GM12891 (cell line): ENCODE measurements around the gene FSHR.

Experiments
- POLR2A ChIP-seq: IDR thresholded peaks from 2 replicates; pipeline ENCODE4 v1.6.1; 2011; ENCODE audit warnings: low read depth, low read length, control low read depth
- SPI1 ChIP-seq: IDR thresholded peaks from 2 replicates; pipeline ENCODE4 v1.6.1; 2011; ENCODE audit warnings: low read depth, low read length, control low read depth
- TAF1 ChIP-seq: IDR thresholded peaks from 2 replicates; pipeline ENCODE4 v1.6.1; 2011; ENCODE audit warnings: low read depth, low read length, control low read depth

DNA sequence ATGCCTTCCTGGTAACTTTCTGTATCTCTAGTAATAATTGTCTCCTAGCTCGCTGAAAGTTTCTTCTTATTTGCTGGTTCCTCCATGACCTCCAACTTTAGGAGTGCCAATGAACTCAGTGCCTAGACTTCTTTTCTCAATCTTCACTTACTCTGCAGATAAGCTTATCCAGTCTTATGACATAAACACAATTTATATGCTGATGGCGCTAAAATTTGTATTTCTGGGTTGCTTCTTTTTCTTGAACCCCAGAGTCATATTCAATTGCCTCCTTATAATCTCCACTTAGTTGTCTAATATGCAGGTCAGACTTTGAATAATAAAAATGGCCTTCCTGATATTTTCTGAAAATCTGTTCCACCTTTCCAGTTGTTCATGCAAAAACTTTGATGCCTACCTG lies 182.5 kb downstream of the FSHR start:
- no peak for TF ChIP-seq SPI1
- no peak for TF ChIP-seq TAF1
- no peak for TF ChIP-seq POLR2A
